GOT3 (cell line): ENCODE results near the gene EHD3.

ENCODE experiments used
- DNase-seq: peaks from one replicate; lab custom pipeline; 2025; ENCODE audit warnings: mixed read lengths; lab: John Stamatoyannopoulos, UW

Gene EHD3

GRCh38 chr2:31235504-31235902, 1.6 kb downstream of the EHD3 start:
- DNase-seq, result no peak

DNA sequence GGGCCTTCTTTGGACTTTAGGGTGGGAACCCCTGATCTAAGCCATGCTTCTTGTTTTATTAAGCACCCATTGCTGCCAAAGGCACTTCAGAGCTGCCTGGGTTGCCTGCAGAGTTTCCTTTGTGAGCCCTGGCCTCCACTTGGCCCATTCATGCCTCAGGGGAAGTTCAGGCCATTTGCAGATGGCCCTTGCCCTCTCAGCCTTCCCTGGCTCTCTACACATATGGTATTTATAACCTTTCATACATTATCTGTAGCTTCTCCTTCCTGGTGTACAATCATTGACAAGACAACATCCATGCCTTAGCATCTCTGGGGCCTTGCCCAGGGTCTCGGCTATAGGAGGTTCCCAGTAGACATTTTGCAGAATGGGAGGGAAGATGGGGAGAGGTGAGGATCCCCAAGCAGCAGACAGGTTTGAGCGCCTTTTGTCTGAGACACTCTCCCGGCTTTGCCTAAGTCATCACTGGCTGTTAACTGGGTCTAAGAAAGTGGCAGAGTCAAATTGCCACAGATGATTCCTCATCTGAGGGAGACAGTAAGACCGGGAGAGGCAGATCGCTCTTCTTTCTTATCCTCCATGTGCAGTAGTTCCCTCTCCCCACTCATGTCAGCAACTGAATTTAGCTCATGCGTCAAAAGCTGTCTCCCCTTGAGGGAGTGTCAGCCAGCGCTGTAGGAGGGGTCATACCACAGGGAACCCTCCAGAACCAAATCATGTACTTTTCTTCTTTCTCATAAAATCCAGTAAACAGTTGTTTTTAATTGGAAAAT, 2.7 kb downstream of the EHD3 start:
- no peak for DNase-seq

- DNase-seq, result no peak
Observed at GRCh38 chr2:31237348-31238017, 3.5 kb downstream of the EHD3 start.

- DNase-seq, result no peak
Observed at GRCh38 chr2:31238126-31238905, 4.4 kb downstream of the EHD3 start.

GRCh38 chr2:31238906-31239592, 5.1 kb downstream of the EHD3 start:
- no peak for DNase-seq

DNA sequence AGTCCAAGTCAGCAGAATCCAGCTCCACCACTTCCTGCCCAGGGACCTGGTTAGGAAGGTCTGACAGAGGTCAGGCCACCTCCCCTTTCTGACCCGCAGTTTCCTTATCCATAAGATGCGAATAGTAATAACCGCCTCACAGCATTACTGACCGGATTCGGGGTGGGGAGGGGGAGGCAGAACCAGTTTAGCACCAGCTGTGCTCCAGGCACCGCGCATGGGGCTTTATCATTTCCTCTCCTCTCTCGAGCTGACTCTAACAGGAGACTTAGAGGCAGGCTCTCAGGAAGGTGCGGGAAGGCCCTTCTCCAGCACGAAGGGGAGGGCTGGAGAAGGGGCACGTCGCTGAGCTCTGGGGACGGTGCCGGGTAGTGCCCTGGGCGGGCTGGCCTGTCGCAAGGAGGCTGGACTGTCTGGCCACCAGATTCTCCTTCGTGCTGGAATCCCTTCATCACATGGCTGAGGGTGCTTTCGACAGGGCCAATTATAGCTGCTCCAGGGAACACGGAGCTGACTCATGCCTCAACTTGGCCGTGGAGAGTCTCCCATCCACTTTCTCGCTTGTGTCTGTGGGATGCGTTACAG, 5.7 kb downstream of the EHD3 start:
- no peak for DNase-seq

GRCh38 chr2:31240381-31241365, 6.7 kb downstream of the EHD3 start:
- DNase-seq, result no peak

DNA sequence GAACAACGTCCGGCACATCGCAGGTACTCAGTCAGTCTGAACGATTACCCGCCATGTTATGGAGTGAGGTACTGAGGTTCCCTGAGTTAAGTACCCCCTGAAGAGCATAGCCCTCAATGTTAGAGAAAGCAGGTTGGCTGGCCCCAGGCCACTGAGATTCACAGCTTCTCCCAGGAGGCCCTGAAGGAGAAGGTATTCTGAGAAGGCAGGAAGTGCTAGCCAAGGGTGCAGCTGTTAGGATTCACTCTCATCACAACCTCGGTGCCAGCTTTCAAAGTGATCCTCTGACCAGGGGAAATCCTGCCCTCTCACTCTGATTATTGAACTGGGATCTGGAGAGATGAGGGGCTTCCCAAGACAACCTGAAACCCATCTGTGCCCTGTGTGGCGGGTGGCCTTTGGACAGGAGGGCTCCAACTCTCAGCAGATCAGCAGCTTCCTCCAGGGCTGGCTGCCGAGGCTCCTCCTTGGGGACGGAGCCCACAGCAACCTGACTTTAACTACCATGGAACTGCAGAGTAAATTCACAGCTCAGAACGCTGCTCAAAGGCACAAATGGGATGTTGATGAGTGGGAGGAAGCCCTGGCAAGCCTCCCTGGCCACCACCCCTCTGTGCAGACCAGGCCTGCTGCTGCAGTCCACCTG, 7.8 kb downstream of the EHD3 start:
- no peak for DNase-seq

DNA sequence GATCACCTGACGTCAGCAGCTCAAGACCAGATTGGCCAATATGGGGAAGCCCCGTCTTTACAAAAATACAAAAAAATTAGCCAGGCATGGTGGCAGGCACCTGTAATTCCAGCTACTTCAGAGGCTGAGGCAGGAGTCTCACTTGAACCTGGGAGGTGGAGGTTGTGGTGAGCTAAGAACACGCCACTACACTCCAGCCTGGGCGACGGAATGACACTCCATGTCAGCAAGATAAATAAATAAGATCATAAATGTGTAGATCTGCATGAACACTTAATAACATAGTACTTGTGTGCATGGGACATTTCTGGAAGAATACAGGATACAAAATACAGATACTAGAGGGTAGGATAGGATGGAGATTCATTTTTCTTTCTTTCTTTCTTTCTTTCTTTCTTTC, 9.1 kb downstream of the EHD3 start:
- no peak for DNase-seq

DNA sequence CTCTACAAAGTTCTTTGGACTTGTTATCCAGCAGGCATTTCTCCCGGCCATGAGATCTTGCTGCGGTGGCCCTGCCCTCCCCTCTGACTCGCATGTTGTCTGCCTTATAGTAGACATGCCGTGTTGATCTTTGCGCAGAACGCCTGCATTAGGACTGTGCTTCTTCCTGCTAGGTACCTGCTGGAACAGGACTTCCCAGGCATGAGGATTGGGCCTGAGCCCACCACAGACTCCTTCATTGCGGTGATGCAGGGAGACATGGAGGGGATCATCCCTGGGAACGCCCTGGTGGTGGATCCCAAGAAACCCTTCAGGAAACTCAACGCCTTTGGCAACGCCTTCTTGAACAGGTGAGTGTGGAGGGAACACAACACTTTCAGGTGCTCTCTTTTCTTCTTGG, 10.1 kb downstream of the EHD3 start:
- no peak for DNase-seq

- DNase-seq, result no peak
Observed at GRCh38 chr2:31246184-31246852, 12.4 kb downstream of the EHD3 start.

GRCh38 chr2:31247711-31248110, 13.8 kb downstream of the EHD3 start:
- DNase-seq, result no peak

- no peak for DNase-seq
Observed at GRCh38 chr2:31248139-31248538, 14.2 kb downstream of the EHD3 start.

- DNase-seq, result no peak
Observed at GRCh38 chr2:31249009-31249690, 15.2 kb downstream of the EHD3 start.

DNA sequence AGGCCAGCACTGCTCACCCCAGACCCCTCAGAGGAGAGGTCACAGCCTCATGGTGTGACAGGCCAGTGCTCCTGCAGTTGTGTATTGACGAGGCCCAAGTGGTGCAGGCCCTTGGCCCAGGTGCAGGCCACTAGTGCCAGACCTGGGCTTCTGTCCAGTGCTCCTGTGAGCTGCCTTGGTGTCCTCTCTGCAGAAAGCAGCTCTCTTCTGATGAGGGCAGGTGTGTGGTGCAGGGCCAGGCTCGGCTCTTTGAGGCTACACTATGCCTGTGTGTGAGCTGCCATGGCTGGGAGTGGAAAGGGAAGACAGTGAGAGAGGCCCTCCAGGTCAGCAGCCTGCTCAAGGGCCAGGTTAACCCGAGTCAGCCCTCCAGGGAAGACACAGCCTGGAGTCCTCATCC, 17.1 kb downstream of the EHD3 start:
- DNase-seq, result no peak

- DNase-seq, result no peak
Observed at GRCh38 chr2:31251851-31252250, 17.9 kb downstream of the EHD3 start.

DNA sequence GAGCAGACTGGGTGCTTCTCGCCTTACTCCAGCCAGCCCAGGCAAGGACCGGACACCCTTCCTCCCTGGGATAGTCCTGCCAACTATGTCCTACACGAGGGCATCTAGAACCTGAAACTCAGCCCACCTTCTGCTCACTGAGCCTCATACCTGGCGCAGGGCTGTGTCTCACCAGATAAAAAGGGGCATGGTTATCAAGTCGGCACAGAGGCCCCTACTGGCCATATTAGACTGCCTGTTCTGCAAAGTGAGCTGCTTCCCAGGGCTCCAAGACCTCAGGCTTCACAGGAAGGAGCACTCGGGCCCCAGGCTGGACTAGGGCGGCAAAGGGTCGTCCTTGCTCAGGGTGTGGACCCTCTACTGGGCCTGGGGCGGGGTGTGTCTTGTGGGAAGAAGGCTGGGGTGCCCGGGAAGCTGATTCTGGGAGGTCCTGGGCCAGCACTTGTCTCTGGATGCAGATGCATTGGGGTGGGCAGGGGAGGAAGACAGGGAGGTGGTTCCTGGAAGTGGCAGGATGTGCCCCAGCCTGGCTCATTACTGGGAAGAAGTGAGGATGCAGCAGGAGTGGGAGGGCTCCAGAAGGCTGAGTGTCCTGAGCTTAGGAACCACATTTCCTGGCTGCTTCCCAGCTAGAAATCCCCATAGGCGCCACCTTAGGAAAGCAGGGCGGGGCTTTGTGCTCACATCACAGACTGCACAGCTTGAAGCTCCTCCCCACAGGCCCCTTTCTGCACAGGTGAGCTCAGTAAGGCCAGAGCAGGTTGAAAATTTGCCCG, 19.6 kb downstream of the EHD3 start:
- DNase-seq, result no peak
